ENCODE measurements around the gene ZNF407. TPM values are rescaled to one million over a fixed set of nuclear protein-coding genes. Genes with fewer than 3 reads are reported as not detected.
"Not testable (repeated sequence)": the region's sequence is repeated elsewhere in the genome, so short reads cannot be mapped to it uniquely, and the experiment has no call there.

ZNF407 gene
- total RNA-seq, 1 experiment from 2014 or later: 5.3 TPM

DNA sequence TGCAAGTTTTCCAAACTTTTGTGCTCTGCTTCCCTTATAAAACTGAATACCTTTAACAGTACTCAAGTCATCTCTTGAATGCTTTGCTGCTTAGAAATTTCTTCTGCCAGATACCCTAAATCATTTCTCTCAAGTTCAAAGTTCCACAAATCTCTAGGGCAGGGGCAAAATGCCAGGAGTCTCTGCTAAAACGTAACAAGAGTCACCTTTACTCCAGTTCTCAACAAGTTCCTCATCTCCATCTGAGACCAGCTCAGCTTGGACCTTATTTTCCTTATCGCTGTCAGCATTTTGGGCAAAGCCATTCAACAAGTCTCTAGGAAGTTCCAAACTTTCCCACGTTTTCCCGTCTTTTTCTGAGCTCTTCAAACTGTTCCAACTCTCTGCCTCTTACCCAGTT, 373.7 kb downstream of the ZNF407 start:
- DNase-seq (ENCODE audit: low read depth): not testable (repeated sequence)

DNA sequence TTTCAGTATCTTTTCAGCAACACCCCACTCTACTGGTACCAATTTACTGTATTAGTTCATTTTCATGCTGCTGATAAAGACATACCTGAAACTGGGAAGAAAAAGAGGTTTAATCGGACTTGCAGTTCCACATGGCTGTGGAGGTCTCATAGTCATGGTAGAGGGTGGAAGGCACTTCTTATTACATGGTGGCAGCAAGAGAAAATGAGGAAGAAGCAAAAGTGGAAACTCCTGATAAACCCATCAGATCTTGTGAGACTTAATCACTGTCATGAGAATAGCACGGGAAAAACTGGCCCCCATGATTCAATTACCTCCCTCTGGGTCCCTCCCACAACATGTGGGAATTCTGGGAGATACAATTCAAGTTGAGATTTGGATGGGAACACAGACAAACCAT, 374.1 kb downstream of the ZNF407 start:
- not testable (repeated sequence) for DNase-seq (ENCODE audit: low read depth)

DNA sequence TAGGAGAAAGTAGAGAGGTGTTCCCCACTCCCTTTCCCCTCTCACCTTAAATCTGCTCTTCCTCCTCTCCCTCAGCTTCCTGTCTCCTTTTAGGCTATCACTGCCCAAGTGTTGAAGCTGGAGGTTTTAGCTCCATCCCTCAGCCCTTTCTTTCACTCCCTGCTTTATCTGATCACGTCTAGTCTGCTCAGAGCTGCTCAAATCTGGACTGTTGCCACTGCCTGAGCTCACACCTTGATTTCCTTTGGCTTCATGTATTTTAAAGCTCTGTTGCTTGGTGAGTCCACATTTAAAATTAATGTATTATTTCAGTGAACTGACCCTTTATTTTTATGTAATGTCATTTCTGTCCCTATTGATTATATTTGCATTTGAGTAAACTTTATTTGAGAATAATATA, 374.7 kb downstream of the ZNF407 start:
- DNase-seq (ENCODE audit: low read depth): no peak

DNA sequence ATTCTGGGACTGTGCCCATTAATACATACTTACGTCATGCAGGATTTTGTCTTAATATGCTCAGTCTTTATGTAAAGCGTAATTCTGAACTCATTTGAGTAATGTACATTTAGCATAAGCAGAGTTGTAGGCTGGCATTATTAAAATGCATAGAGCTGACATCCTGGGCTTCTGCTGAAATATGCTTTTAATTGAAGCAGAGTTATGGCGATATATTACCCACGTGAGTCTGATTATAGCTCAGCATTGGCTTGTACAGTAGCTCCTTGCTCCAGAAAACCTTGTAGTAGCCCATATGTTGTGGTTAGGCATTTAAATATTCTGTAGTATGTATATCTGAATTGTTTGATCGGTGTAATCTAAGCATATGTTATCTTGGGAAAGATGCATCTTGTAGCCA, 377.3 kb downstream of the ZNF407 start:
- DNase-seq (ENCODE audit: low read depth): no peak

GRCh38 chr18:74976331-74976909, 378.8 kb downstream of the ZNF407 start:
- no peak for DNase-seq (ENCODE audit: low read depth)

GRCh38 chr18:74977041-74977440, 379.4 kb downstream of the ZNF407 start:
- DNase-seq (ENCODE audit: low read depth): no peak

DNA sequence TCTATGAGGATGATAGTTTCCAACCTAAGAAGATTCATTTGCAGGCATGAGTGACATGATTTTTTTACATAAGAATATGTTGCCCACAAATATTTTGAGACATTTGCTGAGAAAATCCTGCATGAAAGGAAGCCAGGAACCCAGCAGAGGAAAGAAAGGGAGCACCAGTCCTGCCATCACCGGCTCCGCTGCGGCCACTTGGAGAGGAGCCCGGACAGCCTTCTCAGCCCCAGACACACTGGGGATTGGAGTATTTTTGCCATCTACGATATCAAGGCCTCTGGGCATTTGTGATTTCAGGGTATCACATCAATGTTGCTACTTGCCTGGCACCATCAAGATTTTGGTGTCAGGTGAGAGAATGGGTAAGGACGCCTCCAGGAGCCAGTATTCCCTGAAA, 383.0 kb downstream of the ZNF407 start:
- DNase-seq (ENCODE audit: low read depth): no peak

DNA sequence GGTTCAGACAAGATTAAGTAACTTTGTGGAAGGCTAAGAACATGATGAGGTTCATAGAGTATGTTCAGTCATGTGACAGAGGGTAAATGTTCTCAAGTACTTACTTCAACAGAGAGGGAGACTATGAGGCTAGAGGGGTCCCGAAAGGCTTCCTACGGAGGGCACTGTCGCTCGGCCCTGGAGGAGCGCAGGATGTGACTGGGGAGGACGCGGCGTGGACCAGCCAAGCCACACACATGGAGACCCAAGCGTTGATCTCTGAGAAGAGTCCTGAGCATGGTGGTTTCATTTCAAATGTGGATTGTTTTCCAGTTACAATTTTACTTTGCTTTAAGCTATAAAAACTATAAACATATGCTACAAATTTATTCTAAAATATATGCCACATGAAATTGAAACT, 383.8 kb downstream of the ZNF407 start:
- DNase-seq (ENCODE audit: low read depth): no peak

- no peak for DNase-seq (ENCODE audit: low read depth)
Measured at GRCh38 chr18:74982946-74983635, 385.4 kb downstream of the ZNF407 start.

GRCh38 chr18:74989134-74989533, 391.5 kb downstream of the ZNF407 start:
- DNase-seq (ENCODE audit: low read depth): no peak

DNA sequence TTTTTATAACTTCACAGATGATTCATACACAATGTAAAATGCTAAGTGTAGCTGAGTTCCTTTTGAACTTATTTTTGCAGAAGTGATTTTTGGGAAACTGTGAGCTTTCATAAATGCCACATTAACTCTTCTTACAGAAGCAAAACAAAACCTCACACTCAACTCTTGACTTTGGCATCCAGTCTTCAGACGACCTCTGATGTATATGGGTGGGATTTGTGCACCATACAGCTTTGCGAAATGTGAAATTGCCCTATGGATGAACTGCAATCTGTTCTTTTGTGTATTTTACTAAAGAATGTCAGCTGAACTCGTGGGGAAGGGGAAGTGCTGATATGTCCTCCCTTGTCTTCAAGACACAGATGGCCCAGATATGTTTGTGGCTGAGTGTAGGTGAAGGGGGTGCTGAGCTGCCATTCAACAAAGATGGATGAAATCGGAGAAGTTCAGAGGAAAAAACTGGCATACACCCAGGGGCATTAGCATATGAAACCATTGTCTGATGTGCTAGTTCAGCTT, 393.0 kb downstream of the ZNF407 start:
- DNase-seq (ENCODE audit: low read depth): peak; percentile 15

- DNase-seq (ENCODE audit: low read depth): peak; percentile 45
Measured at GRCh38 chr18:74994502-74995418, 397.1 kb downstream of the ZNF407 start.

DNA sequence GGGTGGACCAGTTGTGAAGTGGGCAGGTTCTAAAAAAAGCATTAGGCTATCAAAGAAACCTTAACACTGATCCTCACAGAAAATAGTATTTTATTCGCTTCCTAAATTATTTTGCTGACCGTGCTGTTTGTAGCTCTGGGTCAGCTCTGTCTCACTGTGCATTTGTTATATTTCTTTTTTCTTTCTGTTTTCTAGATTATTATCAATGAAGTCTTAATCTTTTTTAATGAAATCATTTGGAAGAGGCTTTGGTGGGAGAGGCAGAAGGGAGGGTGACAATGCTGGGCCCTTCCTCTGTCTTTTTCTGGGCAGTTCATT, 397.7 kb downstream of the ZNF407 start:
- DNase-seq (ENCODE audit: low read depth): no peak

DNA sequence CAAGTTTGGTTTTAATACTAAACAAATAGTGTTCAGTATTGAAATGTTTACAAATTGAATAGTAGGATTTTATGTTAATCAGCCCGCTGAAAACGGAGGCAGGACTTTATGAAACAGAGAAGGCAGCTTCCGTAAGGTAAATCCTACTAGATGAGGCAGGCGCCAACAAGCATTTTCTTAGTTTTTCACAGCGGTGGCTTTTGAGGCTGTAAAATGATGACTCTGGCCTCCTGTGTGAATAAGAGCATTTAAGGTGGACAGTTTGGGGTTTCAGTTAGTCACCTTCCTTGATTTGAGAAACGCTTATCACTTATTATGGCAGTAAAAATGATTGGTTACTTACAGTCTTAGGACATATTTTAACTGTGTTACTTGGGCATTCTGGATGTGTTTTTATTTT, 398.4 kb downstream of the ZNF407 start:
- DNase-seq (ENCODE audit: low read depth): no peak

- no peak for DNase-seq (ENCODE audit: low read depth)
Measured at GRCh38 chr18:74996996-74997395, 399.3 kb downstream of the ZNF407 start.

- no peak for DNase-seq (ENCODE audit: low read depth)
Measured at GRCh38 chr18:75000920-75001319, 403.2 kb downstream of the ZNF407 start.

DNA sequence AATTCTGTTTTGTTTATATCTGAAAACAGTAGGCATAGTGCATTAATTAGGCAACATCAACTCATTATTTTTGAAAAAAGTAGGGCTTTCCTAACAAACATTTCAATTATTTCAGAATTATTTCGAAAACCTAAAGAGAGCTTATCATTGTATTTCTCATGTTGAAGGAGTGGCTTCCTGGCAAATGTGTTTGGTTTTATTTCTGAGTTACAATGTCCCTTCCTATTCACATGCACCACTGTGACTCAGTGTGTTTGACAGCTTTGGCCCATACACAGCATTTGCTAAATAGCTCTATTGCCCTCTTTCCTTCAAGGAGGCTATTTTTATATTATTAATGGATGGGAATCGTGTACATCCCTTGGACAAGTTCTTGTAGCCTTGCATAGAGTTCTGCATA, 405.4 kb downstream of the ZNF407 start:
- no peak for DNase-seq (ENCODE audit: low read depth)

GRCh38 chr18:75003764-75004690, 406.4 kb downstream of the ZNF407 start:
- no peak for DNase-seq (ENCODE audit: low read depth)

GRCh38 chr18:75005626-75006025, 408.0 kb downstream of the ZNF407 start:
- DNase-seq (ENCODE audit: low read depth): no peak

GRCh38 chr18:75008186-75008585, 410.5 kb downstream of the ZNF407 start:
- no peak for DNase-seq (ENCODE audit: low read depth)

GRCh38 chr18:75009296-75009695, 411.6 kb downstream of the ZNF407 start:
- no peak for DNase-seq (ENCODE audit: low read depth)

GRCh38 chr18:75009878-75010277, 412.2 kb downstream of the ZNF407 start:
- no peak for DNase-seq (ENCODE audit: low read depth)
